ENCODE data around the gene OR52A1.

GRCh38 chr11:5129457-5129877 is 25.1 kb downstream of the OR52A1 start:
- TF ChIP-seq CTCF (IDR thresholded peaks at IDR 0.05), result no peak
- no peak for TF ChIP-seq POLR2A (IDR thresholded peaks at IDR 0.05)
